ENCODE measurements around the gene GRM2.
A peak's percentile ranks its signal among the peaks of the same experiment; 100 is the strongest.

The GRM2 gene

DNA sequence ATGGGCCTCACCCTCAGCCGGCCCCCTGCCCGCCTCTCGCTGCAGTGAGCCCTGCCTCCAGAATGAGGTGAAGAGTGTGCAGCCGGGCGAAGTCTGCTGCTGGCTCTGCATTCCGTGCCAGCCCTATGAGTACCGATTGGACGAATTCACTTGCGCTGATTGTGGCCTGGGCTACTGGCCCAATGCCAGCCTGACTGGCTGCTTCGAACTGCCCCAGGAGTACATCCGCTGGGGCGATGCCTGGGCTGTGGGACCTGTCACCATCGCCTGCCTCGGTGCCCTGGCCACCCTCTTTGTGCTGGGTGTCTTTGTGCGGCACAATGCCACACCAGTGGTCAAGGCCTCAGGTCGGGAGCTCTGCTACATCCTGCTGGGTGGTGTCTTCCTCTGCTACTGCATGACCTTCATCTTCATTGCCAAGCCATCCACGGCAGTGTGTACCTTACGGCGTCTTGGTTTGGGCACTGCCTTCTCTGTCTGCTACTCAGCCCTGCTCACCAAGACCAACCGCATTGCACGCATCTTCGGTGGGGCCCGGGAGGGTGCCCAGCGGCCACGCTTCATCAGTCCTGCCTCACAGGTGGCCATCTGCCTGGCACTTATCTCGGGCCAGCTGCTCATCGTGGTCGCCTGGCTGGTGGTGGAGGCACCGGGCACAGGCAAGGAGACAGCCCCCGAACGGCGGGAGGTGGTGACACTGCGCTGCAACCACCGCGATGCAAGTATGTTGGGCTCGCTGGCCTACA is 8.5 kb downstream of the GRM2 start:
- H3K36me3 ChIP-seq = no peaks in the 10 kb centered on the region
- DNase-seq = no peak
- no peaks in the 10 kb centered on the region for H3K9me3 ChIP-seq
- H3K4me1 ChIP-seq = no peaks in the 10 kb centered on the region
- no peak overlapping the region for H3K4me3 ChIP-seq (ENCODE audit: low read depth, low read length)
- TF ChIP-seq, protein P1, sequence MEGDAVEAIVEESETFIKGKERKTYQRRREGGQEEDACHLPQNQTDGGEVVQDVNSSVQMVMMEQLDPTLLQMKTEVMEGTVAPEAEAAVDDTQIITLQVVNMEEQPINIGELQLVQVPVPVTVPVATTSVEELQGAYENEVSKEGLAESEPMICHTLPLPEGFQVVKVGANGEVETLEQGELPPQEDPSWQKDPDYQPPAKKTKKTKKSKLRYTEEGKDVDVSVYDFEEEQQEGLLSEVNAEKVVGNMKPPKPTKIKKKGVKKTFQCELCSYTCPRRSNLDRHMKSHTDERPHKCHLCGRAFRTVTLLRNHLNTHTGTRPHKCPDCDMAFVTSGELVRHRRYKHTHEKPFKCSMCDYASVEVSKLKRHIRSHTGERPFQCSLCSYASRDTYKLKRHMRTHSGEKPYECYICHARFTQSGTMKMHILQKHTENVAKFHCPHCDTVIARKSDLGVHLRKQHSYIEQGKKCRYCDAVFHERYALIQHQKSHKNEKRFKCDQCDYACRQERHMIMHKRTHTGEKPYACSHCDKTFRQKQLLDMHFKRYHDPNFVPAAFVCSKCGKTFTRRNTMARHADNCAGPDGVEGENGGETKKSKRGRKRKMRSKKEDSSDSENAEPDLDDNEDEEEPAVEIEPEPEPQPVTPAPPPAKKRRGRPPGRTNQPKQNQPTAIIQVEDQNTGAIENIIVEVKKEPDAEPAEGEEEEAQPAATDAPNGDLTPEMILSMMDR (IDR thresholded peaks at IDR 0.05; ENCODE audit: low read depth, low read length) = no peak
- H3K27me3 ChIP-seq = no peaks in the 10 kb centered on the region

DNA sequence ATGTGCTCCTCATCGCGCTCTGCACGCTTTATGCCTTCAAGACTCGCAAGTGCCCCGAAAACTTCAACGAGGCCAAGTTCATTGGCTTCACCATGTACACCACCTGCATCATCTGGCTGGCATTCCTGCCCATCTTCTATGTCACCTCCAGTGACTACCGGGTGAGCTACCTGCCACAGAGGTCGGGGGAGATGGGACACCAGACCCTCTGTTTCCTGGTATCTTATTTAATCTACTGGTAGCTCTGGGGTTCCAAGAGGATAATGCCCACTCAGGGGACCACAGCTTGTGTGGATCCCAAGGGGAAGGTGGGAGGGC is 9.1 kb downstream of the GRM2 start:
- TF ChIP-seq, protein P1 (IDR thresholded peaks at IDR 0.05; ENCODE audit: low read depth, low read length) = no peak
- no peaks in the 10 kb centered on the region for H3K9me3 ChIP-seq
- no peaks in the 10 kb centered on the region for H3K27me3 ChIP-seq

DNA sequence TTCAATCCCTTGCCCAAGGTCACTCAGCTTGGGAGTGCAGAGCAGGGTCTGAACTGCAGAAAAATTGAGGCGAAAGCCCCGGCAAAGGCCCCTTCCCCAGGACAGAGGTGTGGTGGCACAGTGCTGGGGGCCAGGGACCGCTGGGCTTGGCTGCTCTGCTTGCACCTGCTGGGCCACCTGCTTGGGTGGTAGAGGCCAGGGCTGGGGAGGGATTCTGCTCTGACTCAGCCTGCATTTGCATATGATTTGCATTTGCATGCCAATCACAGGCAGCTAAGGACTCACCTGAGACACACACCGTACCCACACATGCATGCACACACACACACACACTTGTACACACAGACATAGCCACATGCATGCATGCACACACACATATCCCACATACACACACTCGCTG is 9.9 kb downstream of the GRM2 start:
- Histone ChIP-seq H3K9me3 (no peaks in the 10 kb centered on the region), H3K4me1 (no peaks in the 10 kb centered on the region), H3K36me3 (no peaks in the 10 kb centered on the region), H3K4me3 (ENCODE audit: low read depth, low read length) (no peak overlapping the region), H3K27me3 (no peaks in the 10 kb centered on the region)
- TF ChIP-seq, protein P1 (IDR thresholded peaks at IDR 0.05; ENCODE audit: low read depth, low read length) = no peak
- no peak for DNase-seq

More for the DNA sequence above, 9.1 kb downstream of the GRM2 start:
- DNase-seq = no peak
- no peak overlapping the region for H3K4me3 ChIP-seq (ENCODE audit: low read depth, low read length)
- no peaks in the 10 kb centered on the region for H3K4me1 ChIP-seq
- H3K36me3 ChIP-seq = no peaks in the 10 kb centered on the region

DNA sequence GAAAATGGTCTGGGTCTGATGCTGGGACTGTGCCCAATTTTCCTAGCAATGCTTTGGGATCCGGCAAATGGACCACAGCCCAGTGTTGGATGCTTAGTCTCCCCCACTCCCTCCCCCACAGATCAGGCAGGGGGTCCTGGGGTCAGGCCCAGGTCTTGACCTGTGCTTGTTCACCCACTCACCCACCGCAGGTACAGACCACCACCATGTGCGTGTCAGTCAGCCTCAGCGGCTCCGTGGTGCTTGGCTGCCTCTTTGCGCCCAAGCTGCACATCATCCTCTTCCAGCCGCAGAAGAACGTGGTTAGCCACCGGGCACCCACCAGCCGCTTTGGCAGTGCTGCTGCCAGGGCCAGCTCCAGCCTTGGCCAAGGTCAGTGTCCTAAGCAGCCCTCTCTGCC is 10.6 kb downstream of the GRM2 start:
- no peak for DNase-seq
- Histone ChIP-seq H3K9me3 (no peaks in the 10 kb centered on the region), H3K4me1 (no peaks in the 10 kb centered on the region), H3K36me3 (no peaks in the 10 kb centered on the region), H3K4me3 (ENCODE audit: low read depth, low read length) (no peak overlapping the region), H3K27me3 (no peaks in the 10 kb centered on the region)
- TF ChIP-seq, protein P1 (IDR thresholded peaks at IDR 0.05; ENCODE audit: low read depth, low read length) = no peak

DNA sequence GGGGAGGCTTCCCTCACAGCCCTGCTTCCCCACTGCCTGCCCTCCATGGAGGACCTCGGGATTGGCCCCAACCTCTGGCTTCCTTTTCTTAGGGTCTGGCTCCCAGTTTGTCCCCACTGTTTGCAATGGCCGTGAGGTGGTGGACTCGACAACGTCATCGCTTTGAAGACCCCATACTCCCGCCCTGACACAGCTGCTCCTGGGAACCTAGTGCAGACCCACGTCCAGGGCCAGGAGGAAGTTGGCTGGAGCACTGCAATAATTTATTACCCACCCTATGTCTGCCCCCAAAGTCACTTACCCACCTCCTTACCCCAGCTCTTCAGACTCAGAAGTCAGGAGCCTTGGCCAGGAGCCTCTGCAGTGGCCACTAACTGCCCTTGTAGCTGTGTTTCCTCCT is 11.1 kb downstream of the GRM2 start:
- H3K4me1 ChIP-seq = no peaks in the 10 kb centered on the region
- H3K27me3 ChIP-seq = no peaks in the 10 kb centered on the region
- H3K36me3 ChIP-seq = no peaks in the 10 kb centered on the region
- no peak overlapping the region for H3K4me3 ChIP-seq (ENCODE audit: low read depth, low read length)
- no peak for DNase-seq
- TF ChIP-seq, protein P1 (IDR thresholded peaks at IDR 0.05; ENCODE audit: low read depth, low read length) = no peak
- no peaks in the 10 kb centered on the region for H3K9me3 ChIP-seq

DNA sequence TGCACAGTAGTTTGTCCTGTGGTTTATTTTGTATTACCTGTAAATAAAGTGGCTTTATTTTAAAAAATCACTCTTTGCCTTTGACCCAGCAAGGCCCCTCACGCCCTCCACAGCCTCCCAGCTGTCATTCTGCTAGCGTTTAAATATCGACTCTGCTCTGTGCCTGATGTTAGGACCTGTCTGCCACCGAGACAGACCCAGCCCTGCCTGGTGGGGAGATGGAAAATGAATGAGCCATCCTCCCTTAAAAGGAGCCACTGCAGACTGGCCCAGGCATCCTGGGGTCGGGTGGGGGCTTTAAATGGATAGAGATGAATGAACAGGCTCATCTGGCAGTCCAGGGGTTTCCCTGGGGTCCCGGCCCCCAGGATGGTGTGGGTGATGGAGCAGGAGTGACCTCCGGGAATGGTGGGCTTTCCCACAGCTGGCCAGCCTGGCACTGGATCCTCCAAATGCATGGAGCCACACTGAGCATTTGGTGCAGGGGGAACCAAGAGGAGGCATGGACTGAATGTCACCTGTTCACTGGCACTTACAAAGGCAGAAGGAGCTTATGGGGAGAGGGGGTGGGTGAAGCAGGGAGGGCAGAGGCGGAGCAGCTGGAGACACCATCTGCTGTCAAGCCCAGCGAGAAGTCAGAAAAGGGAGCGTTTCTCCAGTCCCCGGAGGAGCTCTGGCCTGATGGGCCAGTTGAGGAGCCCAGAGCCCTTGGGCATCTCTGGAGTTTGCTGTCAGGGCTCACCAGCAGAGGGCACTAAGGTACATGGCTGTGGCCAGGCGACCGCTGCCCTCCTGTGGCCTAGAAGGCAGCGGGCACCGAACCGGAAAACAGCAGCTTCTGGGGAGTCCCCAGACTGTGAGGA is 11.9 kb downstream of the GRM2 start:
- TF ChIP-seq, protein P1 (IDR thresholded peaks at IDR 0.05; ENCODE audit: low read depth, low read length) = peak; percentile 79
- Histone ChIP-seq H3K4me1 (no peaks in the 10 kb centered on the region), H3K27me3 (no peaks in the 10 kb centered on the region), H3K4me3 (ENCODE audit: low read depth, low read length) (no peak overlapping the region), H3K9me3 (no peaks in the 10 kb centered on the region), H3K36me3 (no peaks in the 10 kb centered on the region)
- peak; percentile 71 for DNase-seq

All from BE2C (cell line).